ENCODE results near the gene OR2J1. TPM values are rescaled to one million over a fixed set of nuclear protein-coding genes. Genes with fewer than 3 reads are reported as not detected.

OR2J1 gene
- total and polyA plus RNA-seq, 2 donors (not counting 1 experiment from before 2014, with no cell fraction given) = not detected

DNA sequence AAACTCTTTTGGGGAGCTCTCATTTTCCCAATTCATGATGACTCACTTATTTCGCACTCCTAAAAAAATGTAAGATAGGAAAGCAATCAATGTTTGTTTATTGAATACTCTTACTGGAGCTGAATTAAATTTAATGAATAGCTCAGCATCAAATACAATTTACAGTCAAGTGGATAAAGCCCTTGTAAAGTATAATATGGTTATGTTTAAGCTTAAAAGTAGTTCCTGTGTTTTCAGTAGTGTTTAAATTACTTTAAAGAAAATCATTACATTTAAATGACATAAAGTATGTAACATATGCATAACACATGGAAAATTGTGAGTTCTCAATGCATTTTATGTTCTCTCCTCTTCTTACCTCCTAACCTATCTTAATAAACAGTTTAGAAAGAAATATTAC is 12.1 kb upstream of the OR2J1 start, which contains the start of gene OR2B3:
Gene OR2B3, minus strand, starts transcription at position 101 of the 400 bp plus-strand sequence. Its CDS starts 65 bp downstream, at position 36.
- no peak for DNase-seq (ENCODE audit: low read depth in 2 of 2)
- H3K4me1 ChIP-seq (ENCODE audit: control insufficient read depth, extremely low read depth, insufficient read depth, low read length) = no peaks in the 10 kb centered on the region
- no peaks in the 10 kb centered on the region for H3K79me2 ChIP-seq (ENCODE audit: control insufficient read depth, insufficient read depth, low read length)
- H4K20me1 ChIP-seq (ENCODE audit: control insufficient read depth, extremely low read depth, insufficient read depth, low read length) = no peaks in the 10 kb centered on the region
- no peak within 1 kb of the TSS for H3K9ac ChIP-seq (ENCODE audit: insufficient read depth, low read length)
- H3K4me2 ChIP-seq (ENCODE audit: extremely low read depth, insufficient read depth, low read length) = no peak within 1 kb of the TSS
- no peaks in the 10 kb centered on the region for H3K9me3 ChIP-seq (ENCODE audit: control insufficient read depth, insufficient read depth, low read depth, low read length)
- no peak within 1 kb of the TSS for H3K27ac ChIP-seq (ENCODE audit: insufficient read depth, low read length)
- no peak within 1 kb of the TSS for H2AFZ ChIP-seq (ENCODE audit: low read length)
- no peak for TF ChIP-seq EZH2 (IDR thresholded peaks at IDR 0.05; ENCODE audit: low read length, missing control alignments)
- TF ChIP-seq, protein P1, sequence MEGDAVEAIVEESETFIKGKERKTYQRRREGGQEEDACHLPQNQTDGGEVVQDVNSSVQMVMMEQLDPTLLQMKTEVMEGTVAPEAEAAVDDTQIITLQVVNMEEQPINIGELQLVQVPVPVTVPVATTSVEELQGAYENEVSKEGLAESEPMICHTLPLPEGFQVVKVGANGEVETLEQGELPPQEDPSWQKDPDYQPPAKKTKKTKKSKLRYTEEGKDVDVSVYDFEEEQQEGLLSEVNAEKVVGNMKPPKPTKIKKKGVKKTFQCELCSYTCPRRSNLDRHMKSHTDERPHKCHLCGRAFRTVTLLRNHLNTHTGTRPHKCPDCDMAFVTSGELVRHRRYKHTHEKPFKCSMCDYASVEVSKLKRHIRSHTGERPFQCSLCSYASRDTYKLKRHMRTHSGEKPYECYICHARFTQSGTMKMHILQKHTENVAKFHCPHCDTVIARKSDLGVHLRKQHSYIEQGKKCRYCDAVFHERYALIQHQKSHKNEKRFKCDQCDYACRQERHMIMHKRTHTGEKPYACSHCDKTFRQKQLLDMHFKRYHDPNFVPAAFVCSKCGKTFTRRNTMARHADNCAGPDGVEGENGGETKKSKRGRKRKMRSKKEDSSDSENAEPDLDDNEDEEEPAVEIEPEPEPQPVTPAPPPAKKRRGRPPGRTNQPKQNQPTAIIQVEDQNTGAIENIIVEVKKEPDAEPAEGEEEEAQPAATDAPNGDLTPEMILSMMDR (conservative IDR thresholded peaks at IDR 0.05 in 1 of 2, IDR thresholded peaks at IDR 0.05 in 1 of 2; ENCODE audit: low read depth in 1 of 2, low read length in 2 of 2) = no peak
- no peak within 1 kb of the TSS for H3K4me3 ChIP-seq (replicated peaks in 1 of 4; ENCODE audit: control extremely low read depth in 1 of 4, insufficient read depth in 1 of 4, low read depth in 3 of 4, low read length in 4 of 4)
- no peaks in the 10 kb centered on the region for H3K27me3 ChIP-seq (ENCODE audit: control insufficient read depth, insufficient read depth, low read length)
- H3K36me3 ChIP-seq (ENCODE audit: control insufficient read depth, insufficient read depth, low read length) = no peaks in the 10 kb centered on the region

DNA sequence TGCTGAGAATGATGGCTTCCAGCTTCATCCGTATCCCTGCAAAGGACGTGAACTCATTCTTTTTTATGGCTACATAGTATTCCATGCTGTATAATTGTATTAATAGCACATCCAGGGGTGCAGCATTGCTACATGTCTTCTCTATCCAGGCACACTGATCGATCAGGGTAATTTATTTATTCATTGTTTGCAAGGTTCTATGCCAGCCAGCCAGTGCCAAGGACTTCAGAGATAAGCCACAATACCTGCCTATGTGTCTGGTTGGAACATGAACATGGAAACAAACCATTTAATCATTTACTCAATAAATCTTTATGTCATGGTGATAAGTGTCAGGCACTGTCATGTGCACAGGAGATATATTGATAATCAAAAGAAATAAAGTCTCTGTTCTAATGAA is 6.3 kb upstream of the OR2J1 start:
- Histone ChIP-seq H2AFZ (ENCODE audit: low read length) (no peak overlapping the region), H3K4me1 (ENCODE audit: control insufficient read depth, extremely low read depth, insufficient read depth, low read length) (no peaks in the 10 kb centered on the region), H3K4me3 (replicated peaks in 1 of 4; ENCODE audit: control extremely low read depth in 1 of 4, insufficient read depth in 1 of 4, low read depth in 3 of 4, low read length in 4 of 4) (no peak overlapping the region), H3K27ac (ENCODE audit: insufficient read depth, low read length) (no peak overlapping the region), H3K4me2 (ENCODE audit: extremely low read depth, insufficient read depth, low read length) (no peak overlapping the region), H3K9ac (ENCODE audit: insufficient read depth, low read length) (no peak overlapping the region), H4K20me1 (ENCODE audit: control insufficient read depth, extremely low read depth, insufficient read depth, low read length) (no peaks in the 10 kb centered on the region), H3K27me3 (ENCODE audit: control insufficient read depth, insufficient read depth, low read length) (no peaks in the 10 kb centered on the region), H3K79me2 (ENCODE audit: control insufficient read depth, insufficient read depth, low read length) (no peaks in the 10 kb centered on the region), H3K9me3 (ENCODE audit: control insufficient read depth, insufficient read depth, low read depth, low read length) (no peaks in the 10 kb centered on the region), H3K36me3 (ENCODE audit: control insufficient read depth, insufficient read depth, low read length) (no peaks in the 10 kb centered on the region)
- DNase-seq (ENCODE audit: low read depth in 2 of 2) = no peak
- no peak for TF ChIP-seq EZH2 (IDR thresholded peaks at IDR 0.05; ENCODE audit: low read length, missing control alignments)
- TF ChIP-seq, protein P1 (conservative IDR thresholded peaks at IDR 0.05 in 1 of 2, IDR thresholded peaks at IDR 0.05 in 1 of 2; ENCODE audit: low read depth in 1 of 2, low read length in 2 of 2) = no peak

DNA sequence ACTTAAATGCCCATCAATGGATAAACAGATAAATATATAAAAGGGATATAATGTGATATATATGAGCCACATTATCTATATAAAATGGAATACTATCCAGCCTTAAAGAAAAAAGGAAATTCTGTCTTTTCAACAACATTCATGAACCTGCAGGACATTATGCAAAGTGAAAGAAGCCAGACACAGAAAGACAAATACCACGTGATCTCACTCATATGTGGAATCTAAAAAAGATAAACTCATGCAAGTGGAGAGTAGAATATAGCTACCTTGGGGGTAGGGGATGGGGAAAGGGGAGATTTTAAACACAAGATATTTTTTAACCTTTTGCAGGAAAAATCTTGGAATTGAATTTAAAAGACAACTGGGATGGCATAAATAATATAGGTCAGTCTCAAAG is 1.5 kb upstream of the OR2J1 start:
- no peak overlapping the region for H3K27ac ChIP-seq (ENCODE audit: insufficient read depth, low read length)
- no peaks in the 10 kb centered on the region for H3K9me3 ChIP-seq (ENCODE audit: control insufficient read depth, insufficient read depth, low read depth, low read length)
- H3K4me3 ChIP-seq (replicated peaks in 1 of 4; ENCODE audit: control extremely low read depth in 1 of 4, insufficient read depth in 1 of 4, low read depth in 3 of 4, low read length in 4 of 4) = no peak overlapping the region
- TF ChIP-seq, protein P1 (conservative IDR thresholded peaks at IDR 0.05 in 1 of 2, IDR thresholded peaks at IDR 0.05 in 1 of 2; ENCODE audit: low read depth in 1 of 2, low read length in 2 of 2) = no peak
- no peak for TF ChIP-seq EZH2 (IDR thresholded peaks at IDR 0.05; ENCODE audit: low read length, missing control alignments)
- no peaks in the 10 kb centered on the region for H3K79me2 ChIP-seq (ENCODE audit: control insufficient read depth, insufficient read depth, low read length)
- H3K27me3 ChIP-seq (ENCODE audit: control insufficient read depth, insufficient read depth, low read length) = no peaks in the 10 kb centered on the region
- no peaks in the 10 kb centered on the region for H3K4me1 ChIP-seq (ENCODE audit: control insufficient read depth, extremely low read depth, insufficient read depth, low read length)
- DNase-seq (ENCODE audit: low read depth in 2 of 2) = no peak
- H2AFZ ChIP-seq (ENCODE audit: low read length) = no peak overlapping the region
- no peaks in the 10 kb centered on the region for H3K36me3 ChIP-seq (ENCODE audit: control insufficient read depth, insufficient read depth, low read length)
- no peak overlapping the region for H3K4me2 ChIP-seq (ENCODE audit: extremely low read depth, insufficient read depth, low read length)
- no peak overlapping the region for H3K9ac ChIP-seq (ENCODE audit: insufficient read depth, low read length)
- H4K20me1 ChIP-seq (ENCODE audit: control insufficient read depth, extremely low read depth, insufficient read depth, low read length) = no peaks in the 10 kb centered on the region

Measured in fibroblast of lung (primary cell).